HG03354 (cell line): ENCODE results near the gene ZNF280A.
"Not testable (repeated sequence)": the region's sequence is repeated elsewhere in the genome, so short reads cannot be mapped to it uniquely, and the experiment has no call there.

Experiments used
- ATAC-seq: cut with Tn5 transposase; IDR thresholded peaks from one replicate; pipeline ENCODE4 v1.9.1; 2021; ENCODE audit warnings: mild to moderate bottlenecking; ENCODE audit not compliant: unreplicated experiment, poor library complexity, severe bottlenecking

Gene ZNF280A

DNA sequence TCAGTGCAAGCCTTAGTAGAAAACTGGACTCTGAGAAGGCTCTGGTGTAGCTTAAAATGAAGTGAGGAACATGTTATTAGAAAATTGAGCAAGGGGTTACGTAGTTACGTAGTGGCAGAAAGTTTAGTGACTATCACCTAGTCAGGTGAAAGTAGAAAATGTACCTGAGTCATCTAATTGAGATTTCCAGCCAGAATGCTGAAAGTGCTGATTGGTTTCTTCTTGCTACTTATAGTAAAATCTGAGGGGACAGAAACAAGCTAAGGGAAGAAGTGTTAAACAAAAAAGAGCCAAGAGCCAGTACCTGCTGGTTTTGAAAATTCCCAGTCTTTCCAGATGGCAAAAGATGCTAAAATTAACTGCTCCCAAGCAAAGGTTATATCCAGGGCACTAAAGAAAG lies 41.0 kb downstream of the ZNF280A start:
- no peak for ATAC-seq

- ATAC-seq, result no peak
Measured at GRCh38 chr22:22478470-22478869, 41.6 kb downstream of the ZNF280A start.

- ATAC-seq, result no peak
Measured at GRCh38 chr22:22474733-22475132, 45.3 kb downstream of the ZNF280A start.

GRCh38 chr22:22471104-22471503 lies 49.0 kb downstream of the ZNF280A start:
- not testable (repeated sequence) for ATAC-seq

- ATAC-seq, result no peak
Measured at GRCh38 chr22:22469527-22469926, 50.5 kb downstream of the ZNF280A start.

GRCh38 chr22:22468794-22469469 lies 51.1 kb downstream of the ZNF280A start:
- ATAC-seq, result not testable (repeated sequence)

- no peak for ATAC-seq
Measured at GRCh38 chr22:22467112-22467511, 53.0 kb downstream of the ZNF280A start.

DNA sequence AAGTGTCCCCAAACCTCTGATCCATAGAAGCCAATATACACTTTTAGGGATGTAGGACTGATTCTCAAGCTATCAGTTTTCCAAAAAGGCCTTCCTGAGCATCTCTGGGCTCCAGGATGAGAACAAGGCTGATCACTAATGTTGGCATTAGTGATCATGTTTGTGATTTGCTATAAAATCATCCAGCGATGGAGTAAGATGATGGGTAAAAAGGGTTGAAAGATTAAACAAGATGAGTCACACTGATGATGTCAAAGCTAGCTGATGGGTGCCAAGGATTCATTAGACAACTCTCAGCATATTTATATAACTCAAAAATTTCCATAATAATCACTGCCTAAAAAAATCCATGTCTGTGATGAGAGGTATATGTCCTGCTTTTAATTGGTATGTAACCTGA lies 54.3 kb downstream of the ZNF280A start:
- no peak for ATAC-seq

DNA sequence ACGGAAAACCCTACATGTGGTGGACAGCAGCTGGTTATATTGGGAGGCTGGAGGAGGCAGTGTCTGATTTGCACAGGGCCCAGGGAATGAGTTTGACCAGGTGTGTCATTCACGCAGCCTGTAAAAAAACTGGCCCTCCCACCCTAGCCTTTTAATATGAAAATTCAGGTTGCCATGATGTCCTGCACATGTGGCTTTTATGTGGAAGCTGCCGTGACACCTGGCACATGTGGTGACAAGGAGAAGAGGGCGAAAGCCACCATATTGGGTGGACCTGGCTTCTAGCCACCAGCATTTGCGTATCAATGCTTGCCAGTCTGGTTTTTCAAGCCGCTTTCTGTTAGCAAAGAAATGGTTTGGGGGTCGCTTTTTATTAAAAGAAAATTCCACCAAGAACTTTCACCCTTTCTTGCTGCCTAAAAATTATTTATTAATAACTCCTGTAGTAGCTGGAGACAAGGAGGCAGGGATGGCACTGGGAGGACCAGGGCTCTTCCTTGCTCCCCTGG lies 54.9 kb downstream of the ZNF280A start:
- ATAC-seq, result no peak

- no peak for ATAC-seq
Measured at GRCh38 chr22:22464541-22465054, 55.5 kb downstream of the ZNF280A start.

DNA sequence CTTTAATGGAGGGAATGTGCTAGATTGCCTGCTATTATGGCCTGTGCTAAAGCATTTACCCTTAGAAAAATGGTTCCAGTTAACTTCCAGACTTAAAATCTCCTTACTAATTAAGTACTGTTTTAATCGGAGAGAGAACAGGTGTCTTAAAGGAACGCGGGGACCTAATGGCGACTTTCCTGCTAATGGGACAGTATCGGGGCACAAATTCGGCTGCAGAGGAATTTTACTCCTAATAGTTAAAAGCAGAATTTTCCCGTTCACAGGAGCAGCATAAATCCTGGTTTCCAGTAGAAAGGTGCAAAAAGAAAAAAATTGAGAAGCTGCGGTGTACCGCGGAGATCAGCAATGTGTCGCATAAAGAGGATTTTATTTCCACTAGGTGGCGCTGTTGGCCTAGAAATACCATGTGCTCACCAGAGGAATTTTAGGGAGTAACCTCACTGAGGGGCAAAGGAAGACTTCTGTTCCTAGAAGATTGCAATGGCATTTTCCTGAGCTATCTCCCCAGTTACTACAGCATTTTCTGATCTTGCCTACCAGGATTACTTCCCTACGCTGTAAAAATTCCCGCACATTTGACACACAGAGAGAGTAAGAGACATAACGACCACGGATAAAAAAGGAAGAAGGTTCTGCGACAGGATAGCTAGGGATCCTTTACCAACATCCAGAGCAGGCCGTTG lies 56.1 kb downstream of the ZNF280A start:
- ATAC-seq, result no peak
